RWPE1 (cell line): Measurements from ENCODE around the gene B3GNT5.
"Not testable (repeated sequence)": the region's sequence is repeated elsewhere in the genome, so short reads cannot be mapped to it uniquely, and the experiment has no call there.

Source experiments
- CTCF ChIA-PET: fragments of 350-600 bp; sonication (Branson Sonifier 250); formaldehyde crosslinking; extraction: SDS; loops from one replicate; lab custom pipeline; 2021; lab: Yijun Ruan, JAX
- POLR2A ChIA-PET: fragments of 400-600 bp; formaldehyde crosslinking; extraction: SDS; loops from one replicate; lab custom pipeline; 2020; ENCODE audit warnings: antibody characterized with exemption; ENCODE audit not compliant: low non-redundant PET; lab: Yijun Ruan, JAX
- DNase-seq: peaks from one replicate; pipeline ENCODE4 v3.0.0; 2012; ENCODE audit warnings: low spot score
- H3K27ac ChIP-seq: fragments of 450-650 bp; 2 replicates; pipeline ENCODE4 v1.5.1; 2017
- CTCF ChIP-seq: fragments of 450-650 bp; conservative IDR thresholded peaks from 2 replicates; pipeline ENCODE4 v1.5.1; 2017; ENCODE audit warnings: low read depth, mild to moderate bottlenecking

B3GNT5 gene

GRCh38 chr3:183227586-183227985 lies 25.5 kb upstream of the B3GNT5 start:
- ChIA-PET POLR2A (no interaction called here), CTCF (no interaction called here)
- no peak overlapping the region for H3K27ac ChIP-seq
- no peak for TF ChIP-seq CTCF
- no peak for DNase-seq

- TF ChIP-seq CTCF = no peak
- ChIA-PET CTCF (no interaction called here), POLR2A (no interaction called here)
- H3K27ac ChIP-seq = no peak overlapping the region
- no peak for DNase-seq
Observed at GRCh38 chr3:183229178-183229577, 23.9 kb upstream of the B3GNT5 start.

GRCh38 chr3:183230251-183230650 lies 22.8 kb upstream of the B3GNT5 start:
- POLR2A ChIA-PET, DNase-seq, H3K27ac ChIP-seq, CTCF ChIA-PET: not testable (repeated sequence)

- H3K27ac ChIP-seq = no peak overlapping the region
- ChIA-PET CTCF (no interaction called here), POLR2A (interaction anchor here (0.6 kb wide), 1 partner anchor 77 kb away, joined by 3 read pairs; no protein-coding TSS in a partner anchor)
- no peak for TF ChIP-seq CTCF
- no peak for DNase-seq
Observed at GRCh38 chr3:183230826-183231225, 22.2 kb upstream of the B3GNT5 start.

GRCh38 chr3:183233966-183234365 lies 19.1 kb upstream of the B3GNT5 start:
- TF ChIP-seq CTCF = no peak
- H3K27ac ChIP-seq = no peak overlapping the region
- ChIA-PET POLR2A (interaction anchor here (0.5 kb wide), 1 partner anchor 32 kb away, joined by 3 read pairs; no protein-coding TSS in a partner anchor), CTCF (no interaction called here)
- no peak for DNase-seq

GRCh38 chr3:183239046-183239445 lies 14.0 kb upstream of the B3GNT5 start:
- H3K27ac ChIP-seq = no peak overlapping the region
- ChIA-PET CTCF (no interaction called here), POLR2A (no interaction called here)
- no peak for DNase-seq
- TF ChIP-seq CTCF = no peak

- CTCF ChIA-PET = no interaction called here
- no peak overlapping the region for H3K27ac ChIP-seq
- POLR2A ChIA-PET = no interaction called here
- DNase-seq = no peak
- TF ChIP-seq CTCF = no peak
Observed at GRCh38 chr3:183242431-183242830, 10.6 kb upstream of the B3GNT5 start.
